AG04450 (cell line): ENCODE measurements around the gene CUL1. TPM values are rescaled to one million over a fixed set of nuclear protein-coding genes. Genes with fewer than 3 reads are reported as not detected.

Source experiments
- CTCF ChIA-PET: fragments of 300-600, 350-600 bp; formaldehyde crosslinking; extraction: SDS; loops from one replicate; lab custom pipeline; 2022; ENCODE audit warnings: antibody characterized with exemption, inconsistent platforms; lab: Charles Lee
- POLR2A ChIA-PET: fragments of 350-600 bp; formaldehyde crosslinking; extraction: SDS; loops from one replicate; lab custom pipeline; 2021; ENCODE audit warnings: antibody characterized with exemption, inconsistent platforms; lab: Yijun Ruan, JAX
- DNase-seq: peaks from one replicate; pipeline ENCODE4 v3.0.0-alpha.2; 2011; ENCODE audit warnings: low read depth, low spot score
- H3K27ac ChIP-seq: one replicate; pipeline ENCODE4 v1.5.1; 2012; ENCODE audit warnings: low read depth, low read length, control low read depth
- H3K27me3 ChIP-seq: one replicate; pipeline ENCODE4 v1.6.0; 2012; ENCODE audit warnings: low read length; ENCODE audit not compliant: control insufficient read depth, insufficient read depth
- H3K4me3 ChIP-seq: 2 replicates; pipeline ENCODE4 v1.5.1; 2011; ENCODE audit warnings: mild to moderate bottlenecking, low read depth, low read length, control low read depth
- H3K9me3 ChIP-seq: 2 replicates; pipeline ENCODE4 v1.5.1; 2012; ENCODE audit warnings: low read length; ENCODE audit not compliant: control insufficient read depth, insufficient read depth
- CTCF ChIP-seq: IDR thresholded peaks from 2 replicates; pipeline ENCODE4 v1.5.1; 2011; ENCODE audit warnings: low read depth, low read length, control low read depth, inconsistent platforms
- polyA plus RNA-seq: library from polyadenylated mRNA; depleted of rRNA; stranded (reverse); fragments of >200 nt; gene quantifications from 2 replicates; pipeline ENCODE4 v1.2.3, GENCODE V29; 2011

Gene CUL1
- polyA plus RNA-seq, 1 experiment = 56.8 TPM

GRCh38 chr7:148662646-148663045 lies 36.1 kb upstream of the CUL1 start:
- ChIA-PET POLR2A (no interaction called here), CTCF (no interaction called here)
- Histone ChIP-seq H3K4me3 (no peak overlapping the region), H3K27me3 (peaks cover 3% of the 10 kb centered on the region), H3K9me3 (no peaks in the 10 kb centered on the region), H3K27ac (no peak overlapping the region)
- TF ChIP-seq CTCF = no peak
- no peak for DNase-seq

GRCh38 chr7:148664324-148664723 lies 34.4 kb upstream of the CUL1 start:
- Histone ChIP-seq H3K9me3 (no peaks in the 10 kb centered on the region), H3K27ac (no peak overlapping the region), H3K4me3 (no peak overlapping the region), H3K27me3 (peaks cover 3% of the 10 kb centered on the region)
- TF ChIP-seq CTCF = no peak
- ChIA-PET CTCF (no interaction called here), POLR2A (no interaction called here)
- DNase-seq = no peak

- H3K4me3 ChIP-seq = no peak overlapping the region
- no peak for TF ChIP-seq CTCF
- ChIA-PET POLR2A (interaction anchor here (0.7 kb wide), 1 partner anchor 110 kb away, joined by 6 read pairs; no protein-coding TSS in a partner anchor), CTCF (no interaction called here)
- H3K27ac ChIP-seq = no peak overlapping the region
- peaks cover 3% of the 10 kb centered on the region for H3K27me3 ChIP-seq
- H3K9me3 ChIP-seq = no peaks in the 10 kb centered on the region
- no peak for DNase-seq
Observed at GRCh38 chr7:148665221-148665620, 33.5 kb upstream of the CUL1 start.

- no peak overlapping the region for H3K27ac ChIP-seq
- no peak for TF ChIP-seq CTCF
- no peak for DNase-seq
- ChIA-PET POLR2A (no interaction called here), CTCF (no interaction called here)
- H3K4me3 ChIP-seq = no peak overlapping the region
- H3K27me3 ChIP-seq = no peaks in the 10 kb centered on the region
- H3K9me3 ChIP-seq = peaks cover 3% of the 10 kb centered on the region; the same call in 1 of the 2 replicates
Observed at GRCh38 chr7:148669927-148670326, 28.8 kb upstream of the CUL1 start.

- Histone ChIP-seq H3K27ac (no peak overlapping the region), H3K27me3 (no peaks in the 10 kb centered on the region), H3K9me3 (peaks cover 3% of the 10 kb centered on the region; the same call in 1 of the 2 replicates), H3K4me3 (no peak overlapping the region)
- no peak for TF ChIP-seq CTCF
- POLR2A ChIA-PET = no interaction called here
- DNase-seq = no peak
- CTCF ChIA-PET = no interaction called here
Observed at GRCh38 chr7:148670374-148670773, 28.3 kb upstream of the CUL1 start.
